Uterus (tissue), 4 donors: ENCODE data around the gene ZNF750. TPM values are rescaled to one million over a fixed set of nuclear protein-coding genes. Genes with fewer than 3 reads are reported as not detected.

ENCODE experiments used
- DNase-seq, 2 donors: peaks; one replicate each; pipeline ENCODE4 v3.0.0-alpha.2; 2019 to 2020
- H3K27ac ChIP-seq, 2 donors: fragments of 200-600 bp; sonication (generic); 1 replicate in 1 of 2; 2 replicates in 1 of 2; pipeline ENCODE4 v1.5.1; 2016 to 2018
- H3K27me3 ChIP-seq, 2 donors: fragments of 200-600 bp; sonication (generic); one replicate each; pipeline ENCODE4 v1.5.1; 2018 to 2019; ENCODE audit warnings: control low read depth in 1 of 2
- H3K36me3 ChIP-seq, 2 donors: fragments of 200-600 bp; sonication (generic); one replicate each; pipeline ENCODE4 v1.5.1; 2019; ENCODE audit warnings: control low read depth in 1 of 2
- H3K4me1 ChIP-seq, 2 donors: fragments of 200-600 bp; sonication (generic); one replicate each; pipeline ENCODE4 v1.5.1; 2018 to 2019; ENCODE audit warnings: control low read depth in 1 of 2
- H3K4me3 ChIP-seq, 2 donors: fragments of 200-600 bp; sonication (generic); 1 replicate in 1 of 2; 2 replicates in 1 of 2; pipeline ENCODE4 v1.5.1; 2018 to 2019; ENCODE audit warnings: mild to moderate bottlenecking in 1 of 2
- H3K9me3 ChIP-seq, 2 donors: fragments of 200-600 bp; sonication (generic); one replicate each; pipeline ENCODE4 v1.5.1; 2019; ENCODE audit warnings: control low read depth in 1 of 2
- CTCF ChIP-seq, 4 experiments: fragments of 200-600 bp in 2 of 4; fragments of 450-650 bp in 2 of 4; sonication (generic) in 2 of 4; IDR thresholded peaks; one replicate each; pipeline ENCODE4 v1.5.1; 2016 to 2019; ENCODE audit warnings: antibody characterized with exemption in 4 of 4, mild to moderate bottlenecking in 2 of 4, moderate library complexity in 1 of 4
- POLR2A ChIP-seq, 2 donors: fragments of 450-650 bp; IDR thresholded peaks; one replicate each; pipeline ENCODE4 v1.6.1; 2016; ENCODE audit warnings: antibody characterized with exemption in 2 of 2, mild to moderate bottlenecking in 1 of 2, moderate library complexity in 1 of 2
- intact Hi-C: fragments of 100-400 bp; cut with DNase I; formaldehyde crosslinking; loops from one replicate; pipeline ENCODE4 v1.15.1; 2023; ENCODE audit warnings: low total_unique reads
- total RNA-seq, 4 donors: library from RNA; depleted of rRNA in 3 of 4; stranded (reverse); fragments of >200 nt in 3 of 4; gene quantifications; one replicate each; pipeline versions ENCODE4 v1.1.0 to v1.2.4, GENCODE V29; 2014 to 2023
- donor health status: DM: yes; HTN: yes; CAD: no.

Gene ZNF750
- total RNA-seq, 4 donors from 2014 or later: under 0.01 to 0.07 TPM; not detected in 2

- no peak for DNase-seq
- TF ChIP-seq CTCF (IDR thresholded peaks at IDR 0.05): no peak
- TF ChIP-seq POLR2A (IDR thresholded peaks at IDR 0.05): no peak
- H3K9me3 ChIP-seq: no peaks in the 10 kb centered on the region
- intact Hi-C loops: no loop called here
- no peak overlapping the region for H3K4me3 ChIP-seq
- H3K36me3 ChIP-seq: no peaks in the 10 kb centered on the region
- no peak overlapping the region for H3K27ac ChIP-seq
- H3K27me3 ChIP-seq: no peaks in the 10 kb centered on the region
- H3K4me1 ChIP-seq: no peaks in the 10 kb centered on the region
These were observed 27.8 kb downstream of the ZNF750 start for GRCh38 chr17:82812058-82812457.

GRCh38 chr17:82810644-82811430, 29.0 kb downstream of the ZNF750 start:
- Histone ChIP-seq H3K4me1 (no peaks in the 10 kb centered on the region), H3K9me3 (no peaks in the 10 kb centered on the region), H3K27ac (no peak overlapping the region), H3K36me3 (no peaks in the 10 kb centered on the region), H3K4me3 (no peak overlapping the region), H3K27me3 (no peaks in the 10 kb centered on the region)
- intact Hi-C loops: no loop called here
- TF ChIP-seq POLR2A (IDR thresholded peaks at IDR 0.05) (no peak), CTCF (IDR thresholded peaks at IDR 0.05) (no peak)
- no peak for DNase-seq

- TF ChIP-seq CTCF (IDR thresholded peaks at IDR 0.05) (no peak), POLR2A (IDR thresholded peaks at IDR 0.05) (no peak)
- no peaks in the 10 kb centered on the region for H3K36me3 ChIP-seq
- DNase-seq: peak; percentile 53 to 54
- H3K4me3 ChIP-seq: no peak overlapping the region
- H3K27me3 ChIP-seq: no peaks in the 10 kb centered on the region
- H3K9me3 ChIP-seq: no peaks in the 10 kb centered on the region
- intact Hi-C loops: no loop called here
- H3K4me1 ChIP-seq: peaks cover 3 to 6% of the 10 kb centered on the region in 2 donors
- H3K27ac ChIP-seq: peak overlapping the region in 1 of 2 donors; percentile 16
These were observed 30.6 kb downstream of the ZNF750 start for GRCh38 chr17:82808921-82809905.

- no peak for DNase-seq
- no peaks in the 10 kb centered on the region for H3K9me3 ChIP-seq
- intact Hi-C loops: no loop called here
- no peaks in the 10 kb centered on the region for H3K27me3 ChIP-seq
- no peaks in the 10 kb centered on the region for H3K36me3 ChIP-seq
- no peak for TF ChIP-seq CTCF (IDR thresholded peaks at IDR 0.05)
- TF ChIP-seq POLR2A (IDR thresholded peaks at IDR 0.05): no peak
- H3K27ac ChIP-seq: no peak overlapping the region
- H3K4me1 ChIP-seq: peaks cover 3 to 6% of the 10 kb centered on the region in 2 donors
- H3K4me3 ChIP-seq: no peak overlapping the region
These were observed 31.8 kb downstream of the ZNF750 start for GRCh38 chr17:82808006-82808405.
